Erythroblast (primary cell): ENCODE data around the gene PDE7B.

Source experiments
- GATA1 ChIP-seq: IDR thresholded peaks from 2 replicates; pipeline ENCODE4 v1.6.1; 2011; ENCODE audit warnings: low read depth, mild to moderate bottlenecking, control low read depth, low read length, moderate library complexity
- POLR2A ChIP-seq: IDR thresholded peaks from 2 replicates; pipeline ENCODE4 v1.6.1; 2011; ENCODE audit warnings: mild to moderate bottlenecking, low read length

DNA sequence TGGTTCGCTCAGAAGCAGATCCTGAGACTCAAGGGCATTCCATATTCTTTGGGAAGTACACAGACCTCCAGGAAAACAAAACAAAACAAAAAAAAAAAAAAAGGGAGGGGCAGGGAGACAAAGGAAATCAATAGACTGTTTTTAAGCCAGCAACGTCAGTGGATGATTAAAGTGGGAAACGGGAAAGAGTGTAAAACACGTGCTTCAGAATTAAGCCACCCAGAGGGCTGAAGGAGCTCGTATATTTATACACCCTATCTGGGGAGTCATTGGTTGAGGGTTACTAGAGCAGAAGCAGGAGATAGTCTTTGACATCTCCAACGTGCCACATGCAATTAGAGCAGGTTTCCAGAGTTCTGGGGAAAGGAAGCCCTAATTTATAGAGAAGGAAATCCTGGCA lies 26.2 kb downstream of the PDE7B start:
- TF ChIP-seq POLR2A = no peak
- no peak for TF ChIP-seq GATA1
